IMR-90 (cell line): ENCODE measurements around the gene YTHDF2. TPM values are rescaled to one million over a fixed set of nuclear protein-coding genes. Genes with fewer than 3 reads are reported as not detected.

Experiments used
- ATAC-seq: fragments of 200-7000 bp; cut with Tn5 transposase; 2 replicates; pipeline ENCODE4 v1.9.1; 2020; ENCODE audit warnings: low read depth, mild to moderate bottlenecking, moderate library complexity
- BruUV-seq: library from RNA; stranded (reverse); fragments of 400-500 nt; replicated peaks from 2 replicates; lab custom pipeline; 2021; lab: Mats Ljungman, UMichigan
- CTCF ChIA-PET: fragments of 300-600 bp; formaldehyde crosslinking; extraction: SDS; loops from one replicate; lab custom pipeline; 2021; ENCODE audit warnings: antibody characterized with exemption; lab: Yijun Ruan, JAX
- POLR2A ChIA-PET: fragments of 300-600 bp; sonication (Branson Sonifier 250); formaldehyde crosslinking; loops from one replicate; lab custom pipeline; 2022; ENCODE audit warnings: antibody characterized with exemption; ENCODE audit not compliant: unreplicated experiment; lab: Charles Lee
- DNase-seq: peaks from one replicate; pipeline ENCODE4 v3.0.0; 2013
- H2AFZ ChIP-seq: replicated peaks from 2 replicates; pipeline ENCODE3; 2013; ENCODE audit warnings: low read length, mild to moderate bottlenecking; ENCODE audit not compliant: poor library complexity
- H2AK5ac ChIP-seq: 2 replicates; pipeline ENCODE4 v1.6.1; 2013; ENCODE audit warnings: low read depth, low read length, inconsistent platforms
- H2AK9ac ChIP-seq: replicated peaks from 2 replicates; pipeline ENCODE3; 2013; ENCODE audit warnings: mild to moderate bottlenecking, low read depth, low read length, moderate library complexity; ENCODE audit not compliant: poor library complexity
- H2BK120ac ChIP-seq: 2 replicates; pipeline ENCODE4 v1.6.1; 2013; ENCODE audit warnings: low read depth, low read length, inconsistent platforms
- H2BK15ac ChIP-seq: 3 replicates; pipeline ENCODE4 v1.6.1; 2013; ENCODE audit warnings: low read depth, low read length, inconsistent platforms
- H2BK20ac ChIP-seq: 2 replicates; pipeline ENCODE4 v1.6.1; 2013; ENCODE audit warnings: low read depth, mild to moderate bottlenecking, inconsistent platforms, low read length, moderate library complexity
- H2BK5ac ChIP-seq: 2 replicates; pipeline ENCODE4 v1.6.1; 2013; ENCODE audit warnings: mild to moderate bottlenecking, low read depth, low read length, inconsistent platforms; ENCODE audit not compliant: poor library complexity, severe bottlenecking
- H3K14ac ChIP-seq: replicated peaks from 2 replicates; pipeline ENCODE4 v1.6.1; 2013; ENCODE audit warnings: low read depth, low read length, inconsistent platforms
- H3K18ac ChIP-seq: 2 replicates; pipeline ENCODE4 v1.6.1; 2013; ENCODE audit warnings: low read depth, low read length, control low read depth
- H3K23ac ChIP-seq: 2 replicates; pipeline ENCODE4 v1.6.1; 2013; ENCODE audit warnings: low read depth, low read length, inconsistent platforms
- H3K27ac ChIP-seq: 2 replicates; pipeline ENCODE4 v1.5.1; 2013; ENCODE audit warnings: mild to moderate bottlenecking, control low read depth, low read length; ENCODE audit not compliant: insufficient read depth
- H3K27me3 ChIP-seq: 2 replicates; pipeline ENCODE4 v1.6.1; 2013; ENCODE audit warnings: low read length; ENCODE audit not compliant: control insufficient read depth, insufficient read depth
- H3K36me3 ChIP-seq: 2 replicates; pipeline ENCODE4 v1.6.1; 2013; ENCODE audit warnings: low read length, mixed read lengths; ENCODE audit not compliant: control insufficient read depth, insufficient read depth
- H3K4ac ChIP-seq: 2 replicates; pipeline ENCODE4 v1.6.1; 2013; ENCODE audit warnings: low read depth, low read length, inconsistent platforms
- H3K4me1 ChIP-seq: 2 replicates; pipeline ENCODE4 v1.6.1; 2013; ENCODE audit warnings: low read length, mixed read lengths; ENCODE audit not compliant: control insufficient read depth, insufficient read depth
- H3K4me2 ChIP-seq: 2 replicates; pipeline ENCODE4 v1.6.1; 2013; ENCODE audit warnings: low read depth, mild to moderate bottlenecking, control low read depth, low read length, moderate library complexity
- H3K4me3 ChIP-seq: 2 replicates; pipeline ENCODE4 v1.5.1; 2013; ENCODE audit warnings: low read depth, mild to moderate bottlenecking, control low read depth, low read length, moderate library complexity; ENCODE audit not compliant: insufficient read depth
- H3K56ac ChIP-seq: 2 replicates; pipeline ENCODE4 v1.6.1; 2013; ENCODE audit warnings: low read length, inconsistent platforms; ENCODE audit not compliant: insufficient read depth; ENCODE audit errors: extremely low read depth
- H3K79me1 ChIP-seq, 2 experiments: 2 replicates each; pipeline ENCODE4 v1.6.1; 2013; ENCODE audit warnings: low read length in 2 of 2, inconsistent platforms in 1 of 2, low read depth in 1 of 2
- H3K9ac ChIP-seq: 2 replicates; pipeline ENCODE4 v1.6.1; 2013; ENCODE audit warnings: low read depth, low read length, control low read depth
- H3K9me1 ChIP-seq: 2 replicates; pipeline ENCODE4 v1.6.1; 2013; ENCODE audit warnings: low read length, inconsistent platforms; ENCODE audit not compliant: insufficient read depth
- H3K9me3 ChIP-seq: 2 replicates; pipeline ENCODE4 v1.6.1; 2013; ENCODE audit warnings: low read length; ENCODE audit not compliant: control insufficient read depth, insufficient read depth
- H4K20me1 ChIP-seq: 2 replicates; pipeline ENCODE4 v1.6.1; 2013; ENCODE audit warnings: low read length, inconsistent platforms; ENCODE audit not compliant: insufficient read depth
- H4K5ac ChIP-seq: 2 replicates; pipeline ENCODE4 v1.6.1; 2013; ENCODE audit warnings: mild to moderate bottlenecking, low read depth, low read length, control low read depth
- H4K8ac ChIP-seq, 2 experiments: 2 replicates each; pipeline ENCODE4 v1.6.1; 2013; ENCODE audit warnings: low read depth in 2 of 2, low read length in 2 of 2, control low read depth in 1 of 2, inconsistent platforms in 1 of 2
- H4K91ac ChIP-seq: 2 replicates; pipeline ENCODE4 v1.6.1; 2013; ENCODE audit warnings: low read depth, low read length, inconsistent platforms; ENCODE audit not compliant: insufficient read depth
- CTCF ChIP-seq: conservative IDR thresholded peaks from 2 replicates; pipeline ENCODE4 v1.5.1; 2012; ENCODE audit warnings: mild to moderate bottlenecking, low read depth, low read length, improper control_type of control experiment
- WGBS, 2 experiments: methylation state at CpG; one replicate each; pipeline versions ENCODE4 v1.1.5 to v1.1.7; 2013; ENCODE audit warnings: missing lambda C conversion rate in 2 of 2; ENCODE audit not compliant: insufficient read length in 1 of 2; ENCODE audit errors: extremely low coverage in 2 of 2; 5-methylcytosine and 5-hydroxymethylcytosine counted together
- dilution Hi-C: fragments of 300-500 bp; cut with HindIII; formaldehyde crosslinking; loops from one replicate; pipeline ENCODE4 v1.14.3; 2018; ENCODE audit warnings: low sequenced_read_pairs; ENCODE audit not compliant: unreplicated experiment
- in situ Hi-C: fragments of 300-500 bp; cut with MboI; formaldehyde crosslinking; loops from 3 replicates; pipeline ENCODE4 v1.14.3; 2019; ENCODE audit warnings: low sequenced_read_pairs, inconsistent platforms, mixed read lengths
- intact Hi-C: fragments of 100-400 bp; cut with micrococcal nuclease; formaldehyde crosslinking; loops from 2 replicates; pipeline ENCODE4 v1.10.0; 2022
- polyA plus RNA-seq, 3 experiments: library from polyadenylated mRNA; depleted of rRNA; stranded (reverse); fragments of >200 nt; gene quantifications; 2 replicates each; pipeline ENCODE4 v1.2.3, GENCODE V29; 2012; ENCODE audit warnings: low replicate concordance in 1 of 3
- total RNA-seq: library from RNA; depleted of rRNA; stranded (reverse); fragments of >200 nt; gene quantifications from 2 replicates; pipeline ENCODE4 v1.2.3, GENCODE V29; 2012
- TF ChIP-seq, protein P1 (sequence below): fragments of 150-350 bp; IDR thresholded peaks from 2 replicates; pipeline ENCODE4 v1.6.1; 2017; ENCODE audit warnings: mild to moderate bottlenecking, antibody characterized with exemption, low read length, low read depth

The YTHDF2 gene
- total and polyA plus RNA-seq, 2 of the 4 experiments (the other 2 are of a cell fraction): 50.0 to 94.3 TPM

DNA sequence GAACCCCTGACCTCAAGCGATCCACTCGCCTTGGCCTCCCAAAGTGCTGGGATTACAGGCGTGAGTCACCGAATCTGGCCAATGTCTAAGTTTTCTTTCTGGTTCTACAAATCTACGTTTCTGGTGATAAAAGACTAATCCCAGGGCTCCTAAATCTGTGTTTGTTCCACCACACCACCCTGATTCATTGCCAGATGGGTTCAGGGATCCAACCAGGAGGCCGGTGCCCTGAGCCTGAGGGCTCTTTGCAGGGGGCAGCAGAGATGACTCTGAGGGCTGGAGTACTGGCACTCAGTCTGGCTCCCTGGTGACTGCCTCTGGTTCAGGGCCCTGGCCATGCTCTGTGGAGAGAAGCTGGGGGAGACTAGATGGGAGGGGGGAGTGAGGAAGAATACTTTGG lies 64.7 kb downstream of the YTHDF2 start:
- Histone ChIP-seq H3K9me3 (peaks cover 2% of the 10 kb centered on the region; the same call in 1 of the 2 replicates), H3K4me3 (no peak overlapping the region), H2AK5ac (no peak overlapping the region), H2AFZ (no peak overlapping the region), H3K36me3 (no peaks in the 10 kb centered on the region), H4K5ac (no peak overlapping the region), H2BK20ac (no peak overlapping the region), H3K9me1 (no peaks in the 10 kb centered on the region), H3K4ac (no peak overlapping the region), H3K14ac (no peak overlapping the region), H3K18ac (no peak overlapping the region), H4K20me1 (no peaks in the 10 kb centered on the region), H2BK5ac (no peak overlapping the region), H2AK9ac (no peak overlapping the region), H3K27me3 (peaks cover 11% of the 10 kb centered on the region), H3K56ac (no peak overlapping the region), H3K4me2 (no peak overlapping the region), H3K79me1 (no peaks in the 10 kb centered on the region), H3K23ac (no peak overlapping the region), H4K91ac (no peak overlapping the region), H3K9ac (no peak overlapping the region), H2BK120ac (no peak overlapping the region), H4K8ac (no peak overlapping the region), H3K4me1 (no peaks in the 10 kb centered on the region), H2BK15ac (no peak overlapping the region), H3K27ac (no peak overlapping the region)
- ATAC-seq (no peak), DNase-seq (no peak)
- no TSS peak for BruUV-seq
- TF ChIP-seq CTCF: no peak
- TF ChIP-seq, protein P1, sequence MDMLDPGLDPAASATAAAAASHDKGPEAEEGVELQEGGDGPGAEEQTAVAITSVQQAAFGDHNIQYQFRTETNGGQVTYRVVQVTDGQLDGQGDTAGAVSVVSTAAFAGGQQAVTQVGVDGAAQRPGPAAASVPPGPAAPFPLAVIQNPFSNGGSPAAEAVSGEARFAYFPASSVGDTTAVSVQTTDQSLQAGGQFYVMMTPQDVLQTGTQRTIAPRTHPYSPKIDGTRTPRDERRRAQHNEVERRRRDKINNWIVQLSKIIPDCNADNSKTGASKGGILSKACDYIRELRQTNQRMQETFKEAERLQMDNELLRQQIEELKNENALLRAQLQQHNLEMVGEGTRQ: no peak
- CTCF ChIA-PET: no interaction called here
- POLR2A ChIA-PET: no interaction called here
- intact Hi-C loops (no loop called here), dilution Hi-C loops (no loop called here), in situ Hi-C loops (no loop called here)
- WGBS, 2 experiments: no CpG with 5 or more reads among the region's 6 CpGs
